HepG2 (cell line): ENCODE measurements around the gene PTPRE. TPM values are rescaled to one million over a fixed set of nuclear protein-coding genes. Genes with fewer than 3 reads are reported as not detected.
"Not testable (repeated sequence)": the region's sequence is repeated elsewhere in the genome, so short reads cannot be mapped to it uniquely, and the experiment has no call there.

Source experiments
- ATAC-seq: fragments of 200-7000 bp; cut with Tn5 transposase; 3 replicates; pipeline ENCODE4 v1.9.1; 2020; ENCODE audit warnings: mild to moderate bottlenecking, moderate library complexity
- BruUV-seq: library from RNA; stranded (reverse); fragments of 400-500 nt; replicated peaks from 2 replicates; lab custom pipeline; 2021; lab: Mats Ljungman, UMichigan
- CTCF ChIA-PET: fragments of 300-600 bp; formaldehyde crosslinking; extraction: SDS; loops from one replicate; lab custom pipeline; 2021; ENCODE audit warnings: low total read pairs, inconsistent platforms, low intra/inter-chr PET ratio; lab: Yijun Ruan, JAX
- POLR2A ChIA-PET: fragments of 350-600 bp; sonication (Branson Sonifier 250); formaldehyde crosslinking; loops from one replicate; lab custom pipeline; 2020; ENCODE audit warnings: antibody characterized with exemption, inconsistent platforms; lab: Yijun Ruan, JAX
- DNase-seq: peaks from one replicate; pipeline ENCODE4 v3.0.0-alpha.2; 2015; ENCODE audit warnings: low spot score
- FAIRE-seq: peaks from 3 replicates; lab custom pipeline; 2011; peaks lifted over from hg19 to GRCh38; lab: Jason Lieb, UNC
- H2AFZ ChIP-seq: one replicate; pipeline ENCODE4 v1.6.1; 2011; ENCODE audit warnings: low read length, inconsistent platforms
- H3K27ac ChIP-seq: fragments of 300-600 bp; 3 replicates; pipeline ENCODE4 v1.8.0; 2011; ENCODE audit warnings: mixed run types, mild to moderate bottlenecking, mixed read lengths, low read length, inconsistent platforms; ENCODE audit not compliant: insufficient read depth; ENCODE audit errors: extremely low read length
- H3K27me3 ChIP-seq, 2 experiments: fragments of 200-600 bp in 1 of 2; 2 replicates in 1 of 2; 3 replicates in 1 of 2; pipeline versions ENCODE4 v1.6.0 to v1.8.0; 2011; ENCODE audit warnings: low read length in 2 of 2, mild to moderate bottlenecking in 2 of 2, moderate library complexity in 2 of 2, inconsistent platforms in 1 of 2; ENCODE audit not compliant: insufficient read depth in 2 of 2, control insufficient read depth in 1 of 2
- H3K36me3 ChIP-seq, 2 experiments: fragments of 200-600 bp in 1 of 2; replicated peaks in 1 of 2; 2 replicates in 1 of 2; 3 replicates in 1 of 2; pipeline versions ENCODE4 v1.5.1 to v1.8.0; 2011; ENCODE audit warnings: low read length in 2 of 2, inconsistent platforms in 1 of 2; ENCODE audit not compliant: insufficient read depth in 2 of 2, control insufficient read depth in 1 of 2
- H3K4me1 ChIP-seq: 2 replicates; pipeline ENCODE4 v1.5.1; 2012; ENCODE audit warnings: low read length, inconsistent platforms; ENCODE audit not compliant: insufficient read depth
- H3K4me2 ChIP-seq: 2 replicates; pipeline ENCODE4 v1.6.0; 2011; ENCODE audit warnings: low read depth, low read length, inconsistent platforms
- H3K4me3 ChIP-seq, 3 experiments: fragments of 200-600 bp in 1 of 3; sonication (generic), shearing (Covaris generic) in 1 of 3; replicated peaks in 1 of 3; 2 replicates each; pipeline ENCODE4 v1.5.1; 2011 to 2016; ENCODE audit warnings: low read length in 3 of 3, inconsistent platforms in 2 of 3, low read depth in 2 of 3, mild to moderate bottlenecking in 2 of 3, control low read depth in 1 of 3, mixed read lengths in 1 of 3; ENCODE audit not compliant: insufficient read depth in 1 of 3
- H3K79me2 ChIP-seq: one replicate; pipeline ENCODE4 v1.6.1; 2011; ENCODE audit warnings: low read length, inconsistent platforms; ENCODE audit not compliant: insufficient read depth
- H3K9ac ChIP-seq: 2 replicates; pipeline ENCODE4 v1.6.0; 2011; ENCODE audit warnings: mild to moderate bottlenecking, low read depth, low read length, inconsistent platforms; ENCODE audit not compliant: insufficient read depth
- H3K9me3 ChIP-seq: 2 replicates; pipeline ENCODE4 v1.5.1; 2012; ENCODE audit warnings: mild to moderate bottlenecking, low read length
- H4K20me1 ChIP-seq: 2 replicates; pipeline ENCODE4 v1.6.0; 2011; ENCODE audit warnings: inconsistent platforms, mild to moderate bottlenecking, low read length, moderate library complexity; ENCODE audit not compliant: insufficient read depth
- FOXO1 ChIP-seq: sonication (generic); formaldehyde crosslinking; IDR thresholded peaks from 2 replicates; pipeline ENCODE4 v1.4.0; 2020; ENCODE audit warnings: missing genetic modification reagents
- HNF4G ChIP-seq, 2 experiments: sonication (generic) in 1 of 2; formaldehyde crosslinking in 1 of 2; IDR thresholded peaks; 2 replicates each; pipeline versions ENCODE4 v1.4.0 to v1.6.1; 2011 to 2020; ENCODE audit warnings: borderline replicate concordance in 2 of 2, low read depth in 2 of 2, mild to moderate bottlenecking in 2 of 2, low read length in 1 of 2, missing genetic modification reagents in 1 of 2, moderate library complexity in 1 of 2
- HOXA5 ChIP-seq: sonication (generic); formaldehyde crosslinking; IDR thresholded peaks from 2 replicates; pipeline ENCODE4 v1.4.0; 2020; ENCODE audit warnings: missing genetic modification reagents
- HOXA7 ChIP-seq: sonication (generic); formaldehyde crosslinking; IDR thresholded peaks from 2 replicates; pipeline ENCODE4 v1.8.1; 2022; ENCODE audit warnings: mild to moderate bottlenecking, missing genetic modification reagents, moderate library complexity
- HOXA9 ChIP-seq: sonication (generic); formaldehyde crosslinking; IDR thresholded peaks from 2 replicates; pipeline ENCODE4 v1.8.1; 2022; ENCODE audit warnings: missing genetic modification reagents, mild to moderate bottlenecking, moderate library complexity, borderline replicate concordance
- IRF2 ChIP-seq: IDR thresholded peaks from 2 replicates; pipeline ENCODE4 v1.6.1; 2018; ENCODE audit warnings: missing genetic modification reagents, missing compliant biosample characterization
- KDM5A ChIP-seq: fragments of 200-600 bp; sonication (generic); IDR thresholded peaks from 2 replicates; pipeline ENCODE4 v1.7.0; 2018; ENCODE audit warnings: antibody characterized with exemption, mild to moderate bottlenecking, low read length, borderline replicate concordance
- KMT2A ChIP-seq: sonication (generic); formaldehyde crosslinking; IDR thresholded peaks from 2 replicates; pipeline ENCODE4 v1.4.0; 2020; ENCODE audit warnings: missing genetic modification reagents
- REXO4 ChIP-seq: sonication (generic); formaldehyde crosslinking; IDR thresholded peaks from 2 replicates; pipeline ENCODE4 v1.8.0; 2022; ENCODE audit warnings: missing genetic modification reagents, mild to moderate bottlenecking, borderline replicate concordance
- ZBTB7A ChIP-seq: sonication (generic); formaldehyde crosslinking; IDR thresholded peaks from 2 replicates; pipeline ENCODE4 v1.8.0; 2022; ENCODE audit warnings: mild to moderate bottlenecking, missing genetic modification reagents
- ZNF20 ChIP-seq: sonication (generic); formaldehyde crosslinking; IDR thresholded peaks from 2 replicates; pipeline ENCODE4 v1.4.0; 2020; ENCODE audit warnings: mild to moderate bottlenecking, moderate library complexity, missing genetic modification reagents
- ZNF235 ChIP-seq: sonication (generic); formaldehyde crosslinking; IDR thresholded peaks from 2 replicates; pipeline ENCODE4 v1.8.1; 2023; ENCODE audit warnings: mild to moderate bottlenecking, missing genetic modification reagents, borderline replicate concordance
- ZNF530 ChIP-seq: sonication (generic); formaldehyde crosslinking; IDR thresholded peaks from 2 replicates; pipeline ENCODE4 v1.5.0; 2020; ENCODE audit warnings: low read depth, mild to moderate bottlenecking, missing genetic modification reagents
- ZNF773 ChIP-seq: sonication (generic); formaldehyde crosslinking; IDR thresholded peaks from 2 replicates; pipeline ENCODE4 v1.4.0; 2020; ENCODE audit warnings: missing genetic modification reagents, borderline replicate concordance
- ZNF781 ChIP-seq: sonication (generic); formaldehyde crosslinking; IDR thresholded peaks from 2 replicates; pipeline ENCODE4 v1.5.1; 2020; ENCODE audit warnings: borderline replicate concordance, mild to moderate bottlenecking, missing genetic modification reagents; ENCODE audit errors: not compliant biosample characterization
- ZNF816 ChIP-seq: sonication (generic); formaldehyde crosslinking; IDR thresholded peaks from 2 replicates; pipeline ENCODE4 v1.8.0; 2022; ENCODE audit warnings: missing genetic modification reagents, mild to moderate bottlenecking, borderline replicate concordance
- WGBS: methylation state at CpG from one replicate; pipeline ENCODE4 v1.1.6; 2017; ENCODE audit warnings: low lambda C conversion rate; 5-methylcytosine and 5-hydroxymethylcytosine counted together
- in situ Hi-C: cut with HindIII; loops from 2 replicates; pipeline ENCODE4 v1.10.0; 2017; ENCODE audit warnings: low pct_unique_long_range_greater_than_20kb; ENCODE audit not compliant: extremely low pct_ligation_motif_present
- intact Hi-C: fragments of 100-400 bp; cut with micrococcal nuclease; formaldehyde crosslinking; loops from one replicate; pipeline ENCODE4 v1.10.0; 2022; ENCODE audit not compliant: unreplicated experiment
- polyA plus RNA-seq, 8 experiments: library from polyadenylated mRNA; depleted of rRNA in 3 of 8; stranded (reverse) in 7 of 8; unstranded in 1 of 8; fragments of >200 nt; fragmentation: Illumina TruSeq in 4 of 8; extraction: Trizol in 4 of 8; gene quantifications; 2 replicates each; pipeline versions ENCODE4 v1.2.1 to v1.2.3, GENCODE V29; 2011 to 2016; ENCODE audit warnings: low read depth in 4 of 8, missing spikeins in 1 of 8, mixed read lengths in 1 of 8; ENCODE audit not compliant: insufficient read depth in 1 of 8
- total RNA-seq, 5 experiments: library from RNA; depleted of rRNA; stranded (reverse); fragments of >200 nt; fragmentation: Illumina TruSeq; extraction: Trizol; gene quantifications; 2 replicates each; pipeline ENCODE4 v1.2.3, GENCODE V29; 2016; ENCODE audit warnings: low read depth in 1 of 5
- TF ChIP-seq, protein P1 (sequence below): sonication (generic); formaldehyde crosslinking; IDR thresholded peaks from 2 replicates; pipeline ENCODE4 v1.5.1; 2020; ENCODE audit warnings: missing genetic modification reagents, mild to moderate bottlenecking, borderline replicate concordance

Gene PTPRE
- total and polyA plus RNA-seq, 2 of the 13 experiments (the other 11 are each of a cell fraction or from before 2014, with no cell fraction given) = 0.01 to 0.02 TPM

DNA sequence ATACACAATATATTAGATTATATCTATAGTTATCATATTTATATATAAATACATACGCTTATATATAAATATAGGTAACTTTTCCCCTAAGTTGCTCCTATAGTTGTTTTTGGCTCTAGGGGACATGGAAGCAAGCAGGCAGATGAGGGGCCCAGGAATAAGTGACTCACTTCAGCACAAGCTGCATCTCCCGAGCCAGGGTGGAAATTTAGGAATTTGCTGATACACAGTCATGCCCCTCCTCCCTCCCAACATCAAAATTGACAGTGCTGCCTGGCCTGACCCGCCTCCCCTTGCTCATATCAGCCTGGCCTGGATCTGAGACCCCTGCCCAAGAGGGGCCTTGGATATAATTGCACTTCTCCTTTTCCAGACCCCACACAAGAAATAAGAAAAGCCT, 185.6 kb downstream of the PTPRE start:
- intact Hi-C loops = no loop called here

DNA sequence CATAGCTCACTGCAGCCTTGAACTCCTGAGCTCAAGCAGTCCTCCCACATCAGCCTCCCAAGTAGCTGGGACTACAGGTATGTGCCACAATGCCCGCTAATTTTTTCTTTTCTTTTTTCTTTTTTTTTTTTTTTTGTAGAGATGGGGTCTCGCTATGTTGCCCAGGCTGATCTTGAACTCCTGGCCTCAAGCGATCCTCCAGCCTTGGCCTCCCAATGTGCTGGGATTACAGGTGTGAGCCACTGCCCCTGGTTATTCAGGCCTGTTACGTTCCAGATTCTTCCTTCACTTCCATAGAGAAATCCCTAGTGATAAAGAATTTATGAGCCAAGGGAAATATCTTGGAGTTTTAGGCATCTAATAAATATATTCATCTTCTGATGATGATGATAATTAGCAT, 187.7 kb downstream of the PTPRE start:
- H3K27me3 ChIP-seq, CTCF ChIA-PET, FAIRE-seq, H3K4me1 ChIP-seq, ATAC-seq, H3K4me3 ChIP-seq, H3K27ac ChIP-seq, intact Hi-C loops, H3K79me2 ChIP-seq, H3K4me2 ChIP-seq, POLR2A ChIA-PET, H3K9me3 ChIP-seq, H4K20me1 ChIP-seq, BruUV-seq, H2AFZ ChIP-seq, H3K9ac ChIP-seq, DNase-seq: not testable (repeated sequence)
- peaks cover 5 to 20% of the 10 kb centered on the region in 2 experiments for H3K36me3 ChIP-seq
- in situ Hi-C loops = loop anchor here (25.0 kb wide), 1 partner anchor 443 kb away; no protein-coding TSS in a partner anchor
- WGBS = 94% methylated on average over 4 of the region's 4 CpGs

More for the DNA sequence above, 185.6 kb downstream of the PTPRE start:
- TF ChIP-seq HNF4G (IDR thresholded peaks at IDR 0.05; ENCODE audit: borderline replicate concordance, low read depth, low read length) (no peak), HNF4G (CRISPR knock-in tag; IDR thresholded peaks at IDR 0.05; ENCODE audit: borderline replicate concordance, low read depth) (no peak), REXO4 (CRISPR knock-in tag) (no peak), ZNF773 (CRISPR knock-in tag) (no peak), HOXA7 (CRISPR knock-in tag) (no peak), ZNF816 (CRISPR knock-in tag) (no peak), FOXO1 (CRISPR knock-in tag) (no peak), KDM5A (no peak), IRF2 (CRISPR knock-in tag) (no peak), ZNF530 (CRISPR knock-in tag) (no peak), ZNF781 (no peak), HOXA5 (CRISPR knock-in tag) (no peak), KMT2A (CRISPR knock-in tag) (no peak), HOXA9 (CRISPR knock-in tag) (no peak), ZNF20 (CRISPR knock-in tag) (no peak), ZNF235 (CRISPR knock-in tag) (no peak), ZBTB7A (CRISPR knock-in tag) (no peak)
- TF ChIP-seq, protein P1, sequence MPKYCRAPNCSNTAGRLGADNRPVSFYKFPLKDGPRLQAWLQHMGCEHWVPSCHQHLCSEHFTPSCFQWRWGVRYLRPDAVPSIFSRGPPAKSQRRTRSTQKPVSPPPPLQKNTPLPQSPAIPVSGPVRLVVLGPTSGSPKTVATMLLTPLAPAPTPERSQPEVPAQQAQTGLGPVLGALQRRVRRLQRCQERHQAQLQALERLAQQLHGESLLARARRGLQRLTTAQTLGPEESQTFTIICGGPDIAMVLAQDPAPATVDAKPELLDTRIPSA = no peak
- H3K4me3 ChIP-seq = no peak overlapping the region
- no peaks in the 10 kb centered on the region for H3K9me3 ChIP-seq
- H3K36me3 ChIP-seq = no peaks in the 10 kb centered on the region; a peak in 1 of 5 replicates
- H3K9ac ChIP-seq = no peak overlapping the region
- in situ Hi-C loops = loop anchor here (25.0 kb wide), 1 partner anchor 445 kb away; no protein-coding TSS in a partner anchor
- BruUV-seq = no TSS peak
- no peak for ATAC-seq
- no peaks in the 10 kb centered on the region for H3K79me2 ChIP-seq
- no peak overlapping the region for H3K27ac ChIP-seq
- no peaks in the 10 kb centered on the region for H4K20me1 ChIP-seq
- POLR2A ChIA-PET = no interaction called here
- 52% methylated on average over 2 of the region's 3 CpGs for WGBS
- peaks cover 0 to 3% of the 10 kb centered on the region in 2 experiments; a peak in 3 of 5 replicates for H3K27me3 ChIP-seq
- DNase-seq = no peak
- CTCF ChIA-PET = no interaction called here
- no peak for FAIRE-seq
- H2AFZ ChIP-seq = no peak overlapping the region
- peaks cover 1% of the 10 kb centered on the region for H3K4me1 ChIP-seq
- H3K4me2 ChIP-seq = no peak overlapping the region
